ENCODE data around the gene RPLP1.

- no peak for TF ChIP-seq CTCF (IDR thresholded peaks at IDR 0.05; ENCODE audit: low read depth, low read length)
- TF ChIP-seq EZH2phosphoT487 (IDR thresholded peaks at IDR 0.05; ENCODE audit: low read depth): no peak
Observed at GRCh38 chr15:69479971-69480370, 27.4 kb downstream of the RPLP1 start.
